Fibroblast of pulmonary artery (primary cell): ENCODE measurements around the gene NELFA.

Source experiments
- DNase-seq: peaks from one replicate; pipeline ENCODE4 v3.0.0-alpha.2; 2010; ENCODE audit warnings: low read depth
- H3K4me3 ChIP-seq: replicated peaks from 2 replicates; pipeline ENCODE4 v1.5.1; 2011; ENCODE audit warnings: low read depth, mild to moderate bottlenecking, control low read depth, low read length, moderate library complexity
- TF ChIP-seq, protein P1 (sequence below): IDR thresholded peaks from 2 replicates; pipeline ENCODE4 v1.5.1; 2011; ENCODE audit warnings: mild to moderate bottlenecking, control low read depth, low read length, inconsistent platforms; ENCODE audit errors: missing control alignments

Gene NELFA

DNA sequence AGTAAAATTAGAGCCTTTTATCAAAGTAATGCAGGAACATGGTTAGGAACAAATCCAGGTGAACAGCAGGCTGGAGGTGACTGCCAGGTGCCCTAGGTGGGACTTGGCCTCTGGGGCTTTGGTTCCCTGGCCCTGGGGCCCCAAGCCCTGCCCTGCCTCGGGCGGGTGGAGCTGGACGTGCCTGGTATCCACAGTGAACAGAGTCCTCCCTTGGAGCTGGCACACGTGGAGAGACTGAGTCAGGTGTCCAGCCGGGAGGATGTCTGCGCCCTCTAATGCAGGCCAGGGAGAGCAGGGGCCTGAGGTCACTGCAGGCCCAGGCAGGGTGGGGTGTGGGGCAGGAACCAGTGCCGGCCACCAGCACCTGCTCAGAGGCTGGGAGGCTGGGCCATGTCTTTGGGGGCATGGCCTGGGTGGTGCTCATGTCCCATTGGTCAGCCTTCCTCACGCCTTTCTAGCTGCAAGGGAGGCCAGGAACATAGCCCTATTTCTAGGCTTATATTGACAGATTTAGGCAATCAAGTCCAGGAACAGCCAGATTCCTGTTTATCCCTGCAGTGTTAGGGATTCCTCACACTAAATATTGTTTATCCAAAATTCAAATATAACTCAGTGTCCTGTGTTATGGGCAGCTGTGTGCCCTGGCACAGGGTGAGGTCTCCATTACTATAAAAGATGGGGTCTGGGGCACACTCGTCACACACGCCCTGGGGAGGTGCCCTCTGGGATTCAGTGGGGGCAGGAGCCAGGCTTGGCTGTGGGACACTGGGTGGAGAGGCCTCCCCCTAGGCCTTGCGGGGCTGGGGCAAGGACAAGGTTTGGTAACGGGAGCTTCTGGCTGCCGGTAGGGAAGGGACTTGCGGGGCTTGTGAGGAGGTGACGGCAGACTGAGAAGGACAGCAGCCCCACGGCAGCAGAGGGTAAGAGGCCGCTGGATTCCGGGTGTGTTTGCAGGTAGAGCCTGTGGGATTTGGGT is 36.1 kb upstream of the NELFA start:
- TF ChIP-seq, protein P1, sequence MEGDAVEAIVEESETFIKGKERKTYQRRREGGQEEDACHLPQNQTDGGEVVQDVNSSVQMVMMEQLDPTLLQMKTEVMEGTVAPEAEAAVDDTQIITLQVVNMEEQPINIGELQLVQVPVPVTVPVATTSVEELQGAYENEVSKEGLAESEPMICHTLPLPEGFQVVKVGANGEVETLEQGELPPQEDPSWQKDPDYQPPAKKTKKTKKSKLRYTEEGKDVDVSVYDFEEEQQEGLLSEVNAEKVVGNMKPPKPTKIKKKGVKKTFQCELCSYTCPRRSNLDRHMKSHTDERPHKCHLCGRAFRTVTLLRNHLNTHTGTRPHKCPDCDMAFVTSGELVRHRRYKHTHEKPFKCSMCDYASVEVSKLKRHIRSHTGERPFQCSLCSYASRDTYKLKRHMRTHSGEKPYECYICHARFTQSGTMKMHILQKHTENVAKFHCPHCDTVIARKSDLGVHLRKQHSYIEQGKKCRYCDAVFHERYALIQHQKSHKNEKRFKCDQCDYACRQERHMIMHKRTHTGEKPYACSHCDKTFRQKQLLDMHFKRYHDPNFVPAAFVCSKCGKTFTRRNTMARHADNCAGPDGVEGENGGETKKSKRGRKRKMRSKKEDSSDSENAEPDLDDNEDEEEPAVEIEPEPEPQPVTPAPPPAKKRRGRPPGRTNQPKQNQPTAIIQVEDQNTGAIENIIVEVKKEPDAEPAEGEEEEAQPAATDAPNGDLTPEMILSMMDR = no peak
- no peak for DNase-seq
- H3K4me3 ChIP-seq = no peak overlapping the region

DNA sequence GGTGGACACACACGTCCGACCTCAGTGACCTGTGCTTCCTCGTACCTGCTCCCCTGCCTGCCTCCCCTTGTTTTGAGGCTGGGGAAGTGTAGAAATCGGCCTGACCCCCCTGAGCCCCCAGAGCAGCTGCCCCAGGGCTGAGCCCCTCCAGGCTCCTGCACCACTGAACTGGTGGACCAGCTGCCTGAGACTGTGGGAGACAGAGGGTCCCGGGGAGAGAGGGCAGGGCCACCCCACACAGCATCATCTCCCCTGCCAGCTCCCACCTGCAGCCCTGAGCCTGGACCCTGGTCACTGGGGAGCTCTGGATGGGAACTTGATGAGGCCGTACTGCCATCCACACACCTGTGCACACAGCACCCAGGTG is 35.3 kb upstream of the NELFA start:
- TF ChIP-seq, protein P1 = no peak
- no peak overlapping the region for H3K4me3 ChIP-seq
- no peak for DNase-seq

DNA sequence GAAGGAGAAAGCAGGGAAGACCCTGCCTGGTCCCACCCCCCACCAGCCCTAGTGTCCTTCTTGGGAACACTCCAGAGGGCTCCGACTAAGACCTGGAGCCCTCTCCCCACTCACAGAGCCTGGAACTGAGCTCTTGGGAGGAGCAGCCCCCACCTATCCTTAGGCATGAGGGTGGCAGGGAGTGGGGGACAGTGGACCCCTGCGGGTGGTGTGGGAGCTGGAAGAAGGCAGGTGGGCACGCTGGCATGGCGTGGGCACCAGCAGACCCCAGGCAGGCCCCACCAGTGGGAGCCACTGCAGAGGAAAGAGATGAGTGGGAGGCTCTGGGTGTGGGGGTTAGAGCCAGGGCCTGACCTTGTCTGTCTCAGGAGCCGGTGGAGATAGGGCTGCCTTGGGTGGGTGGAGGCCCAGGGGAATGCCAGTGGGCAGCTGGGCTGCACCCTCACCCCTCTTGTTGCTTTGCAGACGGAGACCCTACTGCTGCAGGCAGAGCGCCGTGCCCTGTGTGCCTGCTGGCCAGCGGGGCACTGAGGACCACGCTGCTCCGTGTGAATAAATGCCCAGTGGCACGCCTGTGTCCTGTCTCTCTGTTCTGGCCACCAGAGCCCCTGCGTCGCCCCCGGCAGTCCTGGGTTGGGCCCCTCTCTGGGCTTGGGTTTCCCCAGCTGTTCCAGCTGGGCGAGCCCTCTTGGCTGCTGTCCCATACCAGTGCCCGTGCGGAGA is 34.8 kb upstream of the NELFA start:
- no peak for DNase-seq
- H3K4me3 ChIP-seq = no peak overlapping the region
- TF ChIP-seq, protein P1 = no peak

DNA sequence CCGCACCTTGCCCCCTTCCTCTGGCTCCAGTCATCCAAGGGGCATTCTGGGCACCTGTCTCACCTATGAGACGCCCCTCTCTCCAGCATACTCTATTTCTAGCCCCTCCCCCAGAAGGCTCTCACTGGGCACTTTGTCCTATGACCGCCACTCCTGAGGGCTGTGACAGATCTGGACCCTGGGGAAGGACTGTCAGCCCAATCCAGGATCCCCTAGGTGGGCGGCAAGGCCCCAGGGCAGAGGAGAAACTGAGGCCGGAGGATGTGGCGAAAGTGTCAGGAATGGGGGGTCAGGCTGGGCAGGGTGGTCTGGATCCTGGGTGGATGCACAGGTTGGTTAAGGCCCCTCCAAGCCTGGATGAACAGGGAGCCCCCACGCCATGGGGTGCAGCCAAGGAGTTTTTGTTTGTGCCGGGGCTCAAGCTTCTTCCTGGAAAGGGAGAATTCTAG is 34.2 kb upstream of the NELFA start:
- no peak for DNase-seq
- TF ChIP-seq, protein P1 = no peak
- peak overlapping the region; percentile 77 for H3K4me3 ChIP-seq

DNA sequence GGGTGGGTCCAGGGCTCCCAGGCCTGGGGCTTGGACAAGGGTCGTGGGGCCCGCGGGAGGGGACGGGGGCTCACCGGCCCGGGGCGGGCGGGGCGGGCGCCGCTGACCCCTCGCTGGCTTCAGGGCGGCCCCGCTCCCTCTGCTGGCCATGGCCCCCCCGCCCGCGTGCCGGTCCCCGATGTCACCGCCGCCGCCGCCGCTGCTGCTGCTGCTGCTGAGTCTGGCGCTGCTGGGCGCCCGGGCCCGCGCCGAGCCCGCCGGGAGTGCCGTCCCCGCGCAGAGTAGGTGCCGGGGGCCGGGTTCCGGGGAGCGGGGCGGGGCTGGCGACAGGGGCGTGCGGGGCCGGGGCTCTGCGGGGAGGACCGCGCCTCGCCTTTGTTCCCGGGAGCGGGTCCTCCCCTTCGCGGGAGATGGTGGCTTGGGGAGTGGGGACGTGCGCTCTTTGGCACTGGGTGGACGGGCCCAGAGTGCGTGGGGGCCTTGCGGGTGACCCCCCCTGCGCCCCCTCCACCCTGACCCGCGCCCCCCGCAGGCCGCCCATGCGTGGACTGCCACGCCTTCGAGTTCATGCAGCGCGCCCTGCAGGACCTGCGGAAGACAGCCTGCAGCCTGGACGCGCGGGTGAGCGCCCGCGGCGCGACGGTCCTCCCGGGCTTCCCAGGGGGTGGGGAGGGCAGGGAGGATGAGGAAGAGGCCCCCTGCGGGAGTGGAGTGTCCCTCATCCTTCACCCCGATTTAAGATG is 33.6 kb upstream of the NELFA start:
- DNase-seq = no peak
- H3K4me3 ChIP-seq = peak overlapping the region; percentile 77
- TF ChIP-seq, protein P1 = no peak

DNA sequence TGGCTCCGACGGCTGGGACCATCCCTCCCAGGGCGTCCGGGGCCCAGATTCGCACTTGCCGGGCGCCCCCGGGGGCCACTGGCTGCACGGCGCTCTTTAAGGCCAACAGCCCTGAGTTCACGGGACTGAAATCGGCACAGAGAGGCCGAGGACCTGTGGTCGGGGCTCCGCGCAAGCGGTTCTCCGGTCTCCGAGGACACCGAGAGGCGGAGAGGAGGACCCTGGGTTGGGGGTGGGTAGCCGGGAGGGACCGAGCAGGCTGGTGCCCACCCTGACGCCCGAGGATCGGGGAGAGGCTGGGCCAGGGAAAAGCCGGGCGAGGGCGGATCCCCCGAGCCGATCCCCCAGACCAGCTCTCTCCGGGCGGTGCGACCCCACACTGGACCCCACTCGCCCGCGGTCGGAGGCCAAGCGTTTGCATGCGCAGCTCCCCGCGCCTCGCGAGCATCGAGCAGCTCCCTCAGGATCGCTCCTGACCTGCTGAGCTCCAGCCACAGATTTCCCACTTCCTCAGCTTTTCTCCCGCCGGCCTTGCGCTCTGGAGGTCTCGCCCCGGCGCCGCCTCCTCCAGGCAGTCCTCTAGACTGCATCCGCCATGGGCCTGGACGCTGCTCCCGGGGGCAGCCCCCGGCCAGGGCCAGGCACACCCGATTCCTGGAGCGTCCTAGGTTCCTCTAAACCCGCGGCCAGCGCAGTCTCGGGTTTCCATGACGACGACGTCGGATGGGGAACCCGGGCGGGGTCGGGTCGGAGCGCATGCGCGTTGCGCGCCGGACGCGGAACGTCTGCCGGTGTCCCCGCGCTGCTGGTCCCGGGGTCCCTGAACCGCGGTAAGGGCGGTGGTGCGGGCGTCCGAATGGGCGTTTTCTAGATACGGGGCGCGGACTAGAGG is 32.7 kb upstream of the NELFA start:
- TF ChIP-seq, protein P1 = no peak
- peak overlapping the region; percentile 77 for H3K4me3 ChIP-seq
- DNase-seq = peak; percentile 79
